Measurements from ENCODE around the gene SUMO3.

Gene SUMO3

DNA sequence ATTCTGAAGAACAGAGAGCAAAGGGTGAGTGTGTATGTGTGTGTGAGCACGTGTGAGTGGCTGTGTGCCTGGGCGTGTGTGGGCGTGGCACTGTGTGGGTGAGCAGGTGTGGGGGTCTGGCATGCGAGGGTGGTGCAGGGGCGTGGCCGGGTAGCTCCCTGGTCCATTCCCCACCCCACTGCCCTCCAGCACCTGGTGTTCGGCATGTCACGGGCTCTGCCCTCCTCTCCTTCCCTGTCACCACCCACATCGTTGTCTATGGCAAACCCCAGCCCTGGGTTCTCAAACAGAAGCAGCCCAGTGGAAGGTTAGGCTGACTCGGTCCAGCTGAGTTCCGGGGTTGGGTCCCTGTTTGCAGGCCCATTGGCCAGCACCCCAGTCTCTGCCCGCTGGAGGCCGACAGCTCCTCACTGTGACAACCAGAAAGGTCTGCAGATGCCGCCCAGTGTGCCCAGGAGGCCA, 56.1 kb downstream of the SUMO3 start:
- no peaks in the 10 kb centered on the region for H4K20me1 ChIP-seq (ENCODE audit: insufficient read depth, low read length, poor library complexity, severe bottlenecking)
- H2AFZ ChIP-seq (ENCODE audit: low read length): no peak overlapping the region
- no peak overlapping the region for H3K4me3 ChIP-seq (ENCODE audit: low read length, poor library complexity, severe bottlenecking)
- no peak overlapping the region for H3K9ac ChIP-seq (ENCODE audit: low read depth, low read length, poor library complexity, severe bottlenecking)
- H3F3A ChIP-seq (ENCODE audit: low read depth): no peaks in the 10 kb centered on the region
- H3K79me2 ChIP-seq (ENCODE audit: insufficient read depth, low read length): no peaks in the 10 kb centered on the region
- H3K4me2 ChIP-seq (ENCODE audit: low read depth, low read length, poor library complexity, severe bottlenecking): no peak overlapping the region
- H3K9me2 ChIP-seq (replicated peaks; ENCODE audit: low read depth, low read length): no peaks in the 10 kb centered on the region
- H3K9me3 ChIP-seq (ENCODE audit: insufficient read depth, low read depth, low read length): no peaks in the 10 kb centered on the region
- H3K4me1 ChIP-seq (ENCODE audit: insufficient read depth, low read length, poor library complexity, severe bottlenecking): no peaks in the 10 kb centered on the region
- no peaks in the 10 kb centered on the region for H3K36me3 ChIP-seq (ENCODE audit: insufficient read depth, low read length)
- H3K27me3 ChIP-seq (ENCODE audit: insufficient read depth, low read length, poor library complexity, severe bottlenecking): no peaks in the 10 kb centered on the region
- TF ChIP-seq EZH2phosphoT487 (IDR thresholded peaks at IDR 0.05; ENCODE audit: borderline replicate concordance): no peak
- TF ChIP-seq CTCF (conservative IDR thresholded peaks at IDR 0.05; ENCODE audit: low read length): no peak; the same call in 1 of the 2 replicates

- no peak overlapping the region for H3K4me3 ChIP-seq (ENCODE audit: low read length, poor library complexity, severe bottlenecking)
- H4K20me1 ChIP-seq (ENCODE audit: insufficient read depth, low read length, poor library complexity, severe bottlenecking): no peaks in the 10 kb centered on the region
- no peaks in the 10 kb centered on the region for H3K36me3 ChIP-seq (ENCODE audit: insufficient read depth, low read length)
- H3K27me3 ChIP-seq (ENCODE audit: insufficient read depth, low read length, poor library complexity, severe bottlenecking): no peaks in the 10 kb centered on the region
- H3F3A ChIP-seq (ENCODE audit: low read depth): no peaks in the 10 kb centered on the region
- H3K4me2 ChIP-seq (ENCODE audit: low read depth, low read length, poor library complexity, severe bottlenecking): no peak overlapping the region
- H3K9ac ChIP-seq (ENCODE audit: low read depth, low read length, poor library complexity, severe bottlenecking): no peak overlapping the region
- H3K9me2 ChIP-seq (replicated peaks; ENCODE audit: low read depth, low read length): no peaks in the 10 kb centered on the region
- no peak overlapping the region for H2AFZ ChIP-seq (ENCODE audit: low read length)
- H3K79me2 ChIP-seq (ENCODE audit: insufficient read depth, low read length): no peaks in the 10 kb centered on the region
- H3K9me3 ChIP-seq (ENCODE audit: insufficient read depth, low read depth, low read length): no peaks in the 10 kb centered on the region
- H3K4me1 ChIP-seq (ENCODE audit: insufficient read depth, low read length, poor library complexity, severe bottlenecking): no peaks in the 10 kb centered on the region
- TF ChIP-seq EZH2phosphoT487 (IDR thresholded peaks at IDR 0.05; ENCODE audit: borderline replicate concordance) (no peak), CTCF (conservative IDR thresholded peaks at IDR 0.05; ENCODE audit: low read length) (peak; percentile 56)
Measured at GRCh38 chr21:44761011-44761729, 56.7 kb downstream of the SUMO3 start.

GRCh38 chr21:44760376-44760775, 57.5 kb downstream of the SUMO3 start:
- no peaks in the 10 kb centered on the region for H3K36me3 ChIP-seq (ENCODE audit: insufficient read depth, low read length)
- no peaks in the 10 kb centered on the region for H3F3A ChIP-seq (ENCODE audit: low read depth)
- TF ChIP-seq EZH2phosphoT487 (IDR thresholded peaks at IDR 0.05; ENCODE audit: borderline replicate concordance) (no peak), CTCF (conservative IDR thresholded peaks at IDR 0.05; ENCODE audit: low read length) (no peak)
- H3K9ac ChIP-seq (ENCODE audit: low read depth, low read length, poor library complexity, severe bottlenecking): no peak overlapping the region
- no peak overlapping the region for H3K4me2 ChIP-seq (ENCODE audit: low read depth, low read length, poor library complexity, severe bottlenecking)
- no peaks in the 10 kb centered on the region for H3K9me3 ChIP-seq (ENCODE audit: insufficient read depth, low read depth, low read length)
- H2AFZ ChIP-seq (ENCODE audit: low read length): no peak overlapping the region
- H3K79me2 ChIP-seq (ENCODE audit: insufficient read depth, low read length): no peaks in the 10 kb centered on the region
- H3K27me3 ChIP-seq (ENCODE audit: insufficient read depth, low read length, poor library complexity, severe bottlenecking): no peaks in the 10 kb centered on the region
- no peaks in the 10 kb centered on the region for H3K4me1 ChIP-seq (ENCODE audit: insufficient read depth, low read length, poor library complexity, severe bottlenecking)
- H4K20me1 ChIP-seq (ENCODE audit: insufficient read depth, low read length, poor library complexity, severe bottlenecking): no peaks in the 10 kb centered on the region
- H3K9me2 ChIP-seq (replicated peaks; ENCODE audit: low read depth, low read length): no peaks in the 10 kb centered on the region
- H3K4me3 ChIP-seq (ENCODE audit: low read length, poor library complexity, severe bottlenecking): no peak overlapping the region

All from Loucy (cell line).